Measurements from ENCODE around the gene TBL1XR1.
A peak's percentile ranks its signal among the peaks of the same experiment; 100 is the strongest.

Gene TBL1XR1

GRCh38 chr3:177220136-177220974 lies 23.1 kb upstream of the TBL1XR1 start:
- H3K4me3 ChIP-seq (ENCODE audit: low read depth, low read length) = no peak overlapping the region
- no peak for TF ChIP-seq CTCF (conservative IDR thresholded peaks at IDR 0.05; ENCODE audit: low read depth, low read length)
- DNase-seq (ENCODE audit: low read depth) = peak; percentile 41

GRCh38 chr3:177213801-177214535 lies 16.7 kb upstream of the TBL1XR1 start:
- DNase-seq (ENCODE audit: low read depth) = no peak
- TF ChIP-seq CTCF (conservative IDR thresholded peaks at IDR 0.05; ENCODE audit: low read depth, low read length) = no peak
- H3K4me3 ChIP-seq (ENCODE audit: low read depth, low read length) = no peak overlapping the region

DNA sequence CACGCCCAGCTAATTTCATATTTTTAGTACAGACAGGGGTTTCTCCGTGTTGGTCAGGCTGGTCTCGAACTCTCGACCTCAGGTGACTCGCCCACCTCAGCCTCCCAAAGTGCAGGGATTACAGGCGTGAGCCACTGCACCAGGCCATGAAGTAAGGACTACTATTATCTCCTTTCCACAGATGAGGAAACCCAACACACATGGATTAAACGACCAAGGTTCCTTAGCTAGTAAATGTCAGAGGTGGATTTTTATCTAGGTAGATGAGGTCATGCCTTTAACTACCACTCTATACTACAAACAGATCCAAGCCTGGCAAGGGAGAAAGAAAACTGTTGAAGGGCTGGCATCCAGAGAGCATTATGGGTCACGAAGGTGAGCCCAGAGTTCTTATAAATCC lies 15.5 kb upstream of the TBL1XR1 start:
- no peak overlapping the region for H3K4me3 ChIP-seq (ENCODE audit: low read depth, low read length)
- DNase-seq (ENCODE audit: low read depth) = no peak
- TF ChIP-seq CTCF (conservative IDR thresholded peaks at IDR 0.05; ENCODE audit: low read depth, low read length) = no peak

DNA sequence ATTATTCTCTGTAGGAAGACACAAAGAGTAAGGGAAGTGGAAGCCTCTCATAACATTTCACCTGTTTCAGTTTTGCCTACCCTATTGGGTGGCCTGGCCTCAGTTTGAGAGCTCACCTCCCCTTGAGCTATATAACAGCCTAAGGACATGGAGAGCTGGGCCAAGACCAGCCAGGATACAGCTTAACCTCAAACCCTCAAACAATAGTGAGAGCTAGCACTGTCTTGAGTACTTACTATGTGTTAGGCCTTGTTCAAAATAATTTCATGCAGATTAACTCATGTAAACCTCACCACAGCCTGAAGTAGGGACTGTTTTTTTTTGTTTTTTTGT lies 15.0 kb upstream of the TBL1XR1 start:
- no peak for DNase-seq (ENCODE audit: low read depth)
- TF ChIP-seq CTCF (conservative IDR thresholded peaks at IDR 0.05; ENCODE audit: low read depth, low read length) = no peak
- no peak overlapping the region for H3K4me3 ChIP-seq (ENCODE audit: low read depth, low read length)

DNA sequence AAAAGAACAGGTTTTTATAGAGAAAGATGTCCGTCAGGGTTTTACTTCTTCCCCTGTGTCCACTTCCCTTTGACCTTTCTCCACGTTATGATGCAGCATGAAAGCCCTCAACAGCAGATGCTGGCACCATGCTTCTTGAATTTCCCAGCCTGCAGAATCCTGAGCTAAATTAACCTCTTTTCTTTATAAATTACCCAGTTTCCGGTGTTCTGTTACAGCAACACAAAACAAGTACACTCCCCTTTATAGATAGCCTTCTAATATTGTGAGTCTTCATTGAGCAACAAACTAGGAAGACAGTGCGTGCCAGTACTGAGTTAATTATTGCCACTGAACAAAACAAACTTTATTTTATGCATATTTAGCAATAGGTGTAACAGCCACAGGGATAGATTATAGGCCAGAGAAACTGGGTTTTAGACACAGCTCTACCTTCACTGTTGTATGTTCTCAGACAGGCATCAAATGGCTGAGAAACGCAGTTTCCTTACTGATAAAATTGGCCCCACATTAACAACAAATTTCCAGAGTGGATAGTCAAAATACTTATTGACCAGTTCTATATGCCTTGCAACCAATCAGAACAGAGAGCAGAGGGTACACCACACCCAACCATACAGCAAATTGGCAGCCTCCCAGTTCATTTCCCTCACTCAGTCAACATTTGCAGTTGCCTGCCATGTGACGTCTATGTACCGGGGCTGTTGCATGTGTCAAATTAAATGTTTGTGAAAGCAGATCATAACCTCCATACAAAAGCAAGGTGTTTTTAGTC lies 14.4 kb upstream of the TBL1XR1 start:
- TF ChIP-seq CTCF (conservative IDR thresholded peaks at IDR 0.05; ENCODE audit: low read depth, low read length) = no peak
- no peak overlapping the region for H3K4me3 ChIP-seq (ENCODE audit: low read depth, low read length)
- DNase-seq (ENCODE audit: low read depth) = peak; percentile 48

DNA sequence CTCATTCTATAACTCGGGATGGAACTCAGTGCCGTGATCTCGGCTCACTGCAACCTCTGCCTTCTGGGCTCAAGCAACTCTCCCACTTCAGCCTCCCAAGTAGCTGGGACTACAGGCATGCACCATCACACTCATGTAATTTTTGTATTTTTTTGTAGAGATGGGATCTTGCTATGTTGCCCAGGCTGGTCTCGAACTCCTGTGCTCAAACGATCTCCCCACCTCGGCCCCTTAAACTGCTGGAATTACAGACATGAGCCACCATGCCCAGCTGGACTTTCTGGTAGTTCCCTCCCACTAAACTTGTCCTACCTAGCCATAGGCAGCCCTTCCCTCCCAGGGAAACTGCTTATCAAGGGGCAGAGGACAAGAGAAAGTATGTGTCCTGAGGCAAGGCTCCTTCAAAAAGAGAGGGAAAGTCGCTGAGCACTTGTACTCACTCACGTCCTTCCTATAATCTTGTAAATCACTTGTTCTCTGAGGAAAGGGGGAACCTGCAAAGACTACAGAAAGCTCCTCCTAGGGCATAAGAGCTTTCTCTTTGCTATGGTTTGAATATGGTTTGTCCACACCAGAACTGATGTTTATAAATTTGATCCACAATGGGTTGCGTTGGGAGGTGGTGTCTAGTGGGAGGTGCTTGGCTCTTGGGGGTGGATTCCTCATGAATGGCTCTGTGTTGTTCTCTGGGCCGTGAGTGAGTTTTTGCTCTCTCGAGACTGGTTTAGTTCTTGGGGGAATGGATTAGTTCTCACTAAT lies 13.6 kb upstream of the TBL1XR1 start:
- TF ChIP-seq CTCF (conservative IDR thresholded peaks at IDR 0.05; ENCODE audit: low read depth, low read length) = no peak
- no peak overlapping the region for H3K4me3 ChIP-seq (ENCODE audit: low read depth, low read length)
- no peak for DNase-seq (ENCODE audit: low read depth)
